ENCODE data around the gene HSD17B11.
"Not testable (repeated sequence)": the region's sequence is repeated elsewhere in the genome, so short reads cannot be mapped to it uniquely, and the experiment has no call there.

Gene HSD17B11

DNA sequence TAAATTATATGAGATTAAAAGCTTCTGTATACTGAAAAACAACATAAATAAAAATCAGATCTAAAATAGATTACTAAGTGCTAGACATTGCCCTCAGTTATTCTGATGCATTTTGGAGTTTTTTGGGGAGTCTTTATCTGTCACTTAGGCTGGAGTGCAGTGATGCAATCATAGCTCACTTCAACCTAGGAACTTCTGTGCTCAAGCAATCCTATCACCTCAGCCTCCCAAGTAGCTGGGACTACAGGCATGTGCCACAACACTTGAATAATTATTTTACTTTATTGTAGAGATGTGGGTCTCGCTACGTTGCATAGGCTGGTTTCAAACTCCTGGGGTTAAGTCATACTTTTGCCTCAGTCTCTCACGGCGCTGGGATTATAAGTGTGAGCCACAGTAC, 31.7 kb downstream of the HSD17B11 start:
- DNase-seq (ENCODE audit: low read depth in 1 of 2, low spot score in 1 of 2) = no peak

DNA sequence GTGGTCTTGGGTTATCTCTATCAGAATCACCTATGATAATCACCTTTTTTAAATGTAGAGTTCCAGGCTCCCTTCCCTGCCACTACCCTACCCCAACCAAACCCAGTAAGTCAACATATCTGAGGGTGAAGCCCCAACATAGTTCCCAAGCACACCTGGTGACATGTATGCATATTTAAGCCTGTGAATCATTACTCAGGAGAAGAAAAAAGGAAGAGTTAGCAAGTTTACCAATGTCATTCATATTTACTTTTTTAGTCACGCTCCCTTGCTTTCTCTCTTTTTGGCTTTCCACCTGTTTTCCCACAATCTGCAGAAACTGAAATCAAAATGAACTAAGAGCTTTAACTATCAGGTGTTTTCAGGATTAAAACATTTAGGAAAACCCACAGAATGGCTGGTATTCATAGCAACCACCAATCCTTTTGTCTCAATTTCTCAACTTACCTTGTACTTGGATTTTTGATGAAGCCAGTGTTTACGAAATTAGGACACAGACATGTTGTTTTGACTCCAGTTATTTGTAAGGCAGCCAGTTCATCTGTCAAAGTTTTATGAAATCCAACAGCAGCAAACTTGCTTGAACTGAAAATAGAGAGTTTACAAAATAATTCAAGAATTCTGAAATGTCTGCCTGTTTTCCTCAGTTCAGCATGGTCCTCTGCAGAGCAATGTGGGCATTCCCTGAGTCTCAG, 34.0 kb downstream of the HSD17B11 start:
- no peak for DNase-seq (ENCODE audit: low read depth in 1 of 2, low spot score in 1 of 2)

DNA sequence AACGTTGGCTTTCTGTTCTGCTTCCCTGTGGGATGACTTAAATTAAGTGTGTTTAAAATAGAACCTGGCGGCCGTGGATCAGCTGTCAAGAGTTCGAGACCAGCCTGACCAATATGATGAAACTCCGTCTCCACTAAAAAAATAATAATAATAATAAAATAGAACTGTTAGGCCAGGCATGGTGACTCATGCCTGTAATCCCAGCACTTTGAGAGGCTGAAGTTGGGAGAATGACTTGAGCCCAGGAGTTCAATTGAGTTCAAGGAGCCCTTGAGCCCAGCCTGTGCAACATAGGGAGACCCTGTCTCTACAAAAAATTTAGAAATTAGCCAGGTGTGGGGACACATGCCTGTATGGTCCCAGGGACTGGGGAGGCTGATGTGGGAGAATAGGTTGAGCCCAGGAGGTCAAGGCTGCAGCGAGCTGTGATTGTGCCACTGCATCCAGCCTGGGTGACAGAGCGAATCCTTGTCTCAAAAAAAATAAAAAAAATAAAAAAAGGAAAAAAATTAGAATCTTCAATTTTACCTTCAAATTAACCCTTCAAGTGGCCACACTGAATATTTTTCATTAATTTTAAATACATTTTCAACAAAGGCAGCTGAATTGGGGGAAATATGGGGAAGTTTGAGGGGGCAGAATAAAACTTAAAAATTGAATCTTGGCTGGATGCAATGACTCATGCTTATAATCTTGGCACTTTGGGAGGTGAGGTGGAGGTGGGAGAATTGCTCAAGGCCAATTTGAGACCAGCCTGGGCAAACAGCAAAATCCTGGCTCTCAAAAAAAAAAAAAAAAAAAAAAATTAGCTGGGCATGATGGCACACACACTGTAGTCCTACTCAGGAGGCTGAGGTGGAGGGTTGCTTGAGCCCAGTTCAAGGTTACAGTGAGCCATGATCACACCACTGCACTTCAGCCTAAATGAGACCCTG, 36.6 kb downstream of the HSD17B11 start:
- no peak for DNase-seq (ENCODE audit: low read depth in 1 of 2, low spot score in 1 of 2)

DNA sequence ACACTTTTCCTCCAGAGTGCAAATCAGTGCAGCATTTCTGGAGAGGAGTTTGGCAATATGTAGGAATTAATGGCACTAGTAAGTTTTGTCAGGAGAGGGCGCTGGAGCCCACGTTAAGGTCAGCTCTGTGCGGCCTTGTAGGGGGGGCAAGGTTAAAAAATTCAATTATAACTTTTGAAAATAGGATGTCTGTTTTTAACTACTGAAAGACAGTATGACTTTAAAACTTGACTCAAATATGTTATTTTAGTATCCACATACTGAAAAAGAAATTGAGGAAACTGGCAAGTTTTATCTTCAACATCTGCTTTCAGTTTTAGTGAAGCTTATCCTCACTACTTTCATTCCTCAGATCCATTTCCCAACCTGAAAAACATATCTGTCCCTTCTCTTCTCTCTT, 37.4 kb downstream of the HSD17B11 start:
- DNase-seq (ENCODE audit: low read depth in 1 of 2, low spot score in 1 of 2) = no peak

DNA sequence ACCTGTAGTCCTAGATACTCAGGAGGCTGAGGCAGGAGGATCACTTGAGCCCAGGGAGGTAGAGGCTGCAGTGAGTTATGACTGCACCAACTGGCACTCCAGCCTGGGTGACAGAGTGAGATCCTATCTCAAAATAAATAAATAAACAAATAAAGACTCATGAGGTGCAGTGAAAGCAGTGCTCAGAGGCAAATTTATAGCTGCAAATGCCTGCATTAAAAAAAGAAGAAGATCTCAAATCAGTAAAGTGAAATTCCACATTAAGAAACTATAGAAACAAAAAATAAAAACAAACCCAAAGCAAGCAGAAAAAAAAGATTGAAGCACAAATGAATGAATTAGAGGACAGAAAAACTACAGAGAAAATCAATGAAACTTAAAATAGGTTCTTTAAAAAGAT, 45.8 kb downstream of the HSD17B11 start:
- DNase-seq (ENCODE audit: low read depth in 1 of 2, low spot score in 1 of 2) = no peak

DNA sequence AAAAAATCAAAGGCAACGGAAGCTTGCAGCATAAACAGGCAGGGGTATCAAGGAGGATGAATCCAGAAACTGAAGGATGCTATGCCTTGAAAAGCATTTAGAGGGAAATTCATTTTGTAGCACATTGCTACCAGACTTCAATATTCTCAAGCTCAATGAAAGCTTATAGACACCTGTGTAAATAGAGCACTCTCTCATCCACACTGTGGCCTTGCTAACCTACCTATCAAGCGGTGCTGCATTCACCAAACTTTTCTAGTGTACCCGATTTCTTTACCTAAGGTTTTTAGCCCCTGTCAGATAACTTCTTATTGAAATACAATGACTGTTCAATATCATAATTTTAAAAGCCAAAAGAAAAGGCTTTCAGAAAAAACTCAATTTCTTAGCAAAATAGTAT, 48.1 kb downstream of the HSD17B11 start:
- no peak for DNase-seq (ENCODE audit: low read depth in 1 of 2, low spot score in 1 of 2)

DNA sequence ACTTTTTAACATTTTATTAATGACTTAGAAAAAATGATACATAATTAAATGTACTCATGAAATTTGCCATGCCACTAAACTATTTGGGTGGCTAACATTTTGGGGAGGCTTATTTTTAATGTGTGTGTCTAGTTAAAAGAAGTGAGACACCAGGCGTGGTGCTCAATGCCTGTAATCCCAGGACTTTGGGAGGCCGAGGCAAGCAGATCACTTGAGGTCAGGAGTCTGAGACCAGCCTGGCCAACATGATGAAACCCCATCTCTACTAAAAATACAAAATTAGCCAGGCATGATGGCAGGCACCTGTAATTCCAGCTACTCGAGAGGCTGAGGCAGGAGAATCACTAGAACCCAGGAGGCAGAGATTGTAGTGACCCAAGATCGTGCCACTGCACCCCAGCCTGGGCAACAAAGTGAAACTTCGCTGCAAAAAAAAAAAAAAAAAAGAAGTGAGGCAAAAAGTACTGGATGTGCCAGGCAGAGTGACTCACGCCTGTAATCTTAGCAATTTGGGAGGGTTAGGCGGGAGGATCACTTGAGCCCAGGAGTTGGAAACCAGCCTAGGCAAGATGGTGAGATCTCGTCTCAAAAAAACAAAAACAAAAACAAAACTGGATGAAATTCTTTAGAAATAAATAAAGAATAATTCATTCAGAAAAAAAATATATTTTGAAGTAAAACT, 48.9 kb downstream of the HSD17B11 start:
- DNase-seq (ENCODE audit: low read depth in 1 of 2, low spot score in 1 of 2) = not testable (repeated sequence)

DNA sequence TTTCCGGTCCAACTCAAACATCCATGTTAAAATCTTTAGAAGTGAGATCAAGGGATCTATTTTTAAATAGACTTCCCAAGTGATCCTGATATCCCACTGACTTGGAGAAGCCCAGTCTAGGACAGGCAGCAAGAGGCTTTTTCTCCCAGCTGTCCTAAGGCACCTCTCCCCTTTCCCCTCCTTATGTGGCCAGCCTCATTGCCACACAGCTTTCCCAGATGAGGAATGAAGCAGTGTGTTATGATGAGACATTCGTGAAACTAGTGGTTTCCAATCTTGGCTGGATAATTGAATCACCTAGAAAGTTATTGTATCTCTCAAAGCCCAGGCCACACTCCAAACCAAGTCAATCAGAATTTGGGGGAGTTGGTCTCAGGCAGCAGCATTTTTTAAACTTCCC, 51.5 kb downstream of the HSD17B11 start:
- DNase-seq (ENCODE audit: low read depth in 1 of 2, low spot score in 1 of 2) = no peak

DNA sequence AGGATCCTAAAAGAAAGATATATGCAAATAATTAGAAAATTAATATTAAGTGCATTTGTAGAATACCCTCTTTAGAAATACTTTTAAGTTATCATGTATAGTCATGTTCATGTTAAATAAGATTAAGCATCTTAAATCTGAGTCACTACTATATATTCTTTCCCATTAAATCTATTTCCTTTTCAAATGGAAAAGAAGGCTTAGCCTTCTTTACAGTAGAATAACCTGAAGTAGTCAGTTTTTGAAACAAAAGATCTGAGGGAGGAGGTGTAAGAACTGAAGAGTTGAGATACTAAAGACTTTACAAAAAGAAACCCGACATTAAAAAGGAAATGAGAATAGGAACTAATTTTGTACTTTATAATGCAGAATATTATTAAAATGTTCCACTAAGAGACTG, 53.6 kb downstream of the HSD17B11 start:
- DNase-seq (ENCODE audit: low read depth in 1 of 2, low spot score in 1 of 2) = no peak

DNA sequence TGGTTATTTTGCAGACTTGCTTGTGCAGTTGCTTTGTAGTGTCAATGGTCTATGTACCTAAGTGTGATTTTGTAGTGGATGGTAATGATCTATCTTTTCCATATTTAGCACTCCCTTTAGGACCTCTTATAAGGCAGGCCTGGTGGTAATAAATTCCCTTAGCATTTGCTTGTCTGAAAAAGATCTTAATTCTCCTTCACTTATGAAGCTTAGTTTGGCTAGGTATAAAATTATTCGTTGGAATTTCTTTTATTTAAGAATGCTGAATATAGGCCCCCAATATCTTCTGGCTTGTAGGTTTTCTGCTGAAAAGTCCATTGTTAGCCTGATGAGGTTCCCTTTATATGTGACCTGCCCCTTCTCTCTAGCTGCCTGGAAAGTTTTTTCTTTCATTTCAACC, 57.7 kb downstream of the HSD17B11 start:
- DNase-seq (ENCODE audit: low read depth in 1 of 2, low spot score in 1 of 2) = no peak

DNA sequence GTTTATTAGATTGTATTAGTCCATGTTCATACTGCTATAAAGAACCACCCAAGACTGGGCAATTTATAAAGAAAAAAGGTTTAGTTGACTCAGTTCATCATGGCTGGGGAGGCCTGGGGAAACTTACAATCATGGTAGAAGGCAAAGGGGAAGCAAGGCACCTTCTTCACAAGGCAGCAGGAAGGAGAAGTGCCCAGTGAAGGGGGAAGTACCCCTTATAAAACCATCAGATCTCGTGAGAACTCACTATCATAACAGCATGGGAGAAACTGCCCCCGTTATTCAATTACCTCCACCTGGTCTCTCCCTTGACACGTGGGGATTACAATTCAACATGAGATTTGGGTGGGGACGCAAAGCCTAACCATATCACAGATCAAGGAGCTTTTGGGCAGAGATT, 60.2 kb downstream of the HSD17B11 start:
- DNase-seq (ENCODE audit: low read depth in 1 of 2, low spot score in 1 of 2) = no peak

DNA sequence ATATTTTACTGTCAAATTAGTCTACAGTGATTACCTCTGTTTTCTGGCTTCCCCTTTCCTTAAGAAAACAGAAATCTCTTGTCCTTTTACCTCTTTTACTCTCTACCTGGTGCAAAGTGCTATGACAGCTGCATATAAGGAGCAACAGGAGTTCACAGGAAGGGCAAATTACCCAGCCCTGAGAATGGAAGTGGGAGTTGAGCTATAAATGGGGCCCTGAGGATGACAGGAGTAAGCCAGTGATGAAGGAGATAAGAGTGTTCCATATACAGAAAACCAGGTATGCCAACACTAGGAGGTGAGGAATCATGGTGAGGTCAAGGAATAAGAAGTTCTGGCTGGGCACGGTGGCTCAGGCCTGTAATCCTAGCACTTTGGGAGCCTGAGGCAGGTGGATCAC, 63.9 kb downstream of the HSD17B11 start:
- no peak for DNase-seq (ENCODE audit: low read depth in 1 of 2, low spot score in 1 of 2)

DNA sequence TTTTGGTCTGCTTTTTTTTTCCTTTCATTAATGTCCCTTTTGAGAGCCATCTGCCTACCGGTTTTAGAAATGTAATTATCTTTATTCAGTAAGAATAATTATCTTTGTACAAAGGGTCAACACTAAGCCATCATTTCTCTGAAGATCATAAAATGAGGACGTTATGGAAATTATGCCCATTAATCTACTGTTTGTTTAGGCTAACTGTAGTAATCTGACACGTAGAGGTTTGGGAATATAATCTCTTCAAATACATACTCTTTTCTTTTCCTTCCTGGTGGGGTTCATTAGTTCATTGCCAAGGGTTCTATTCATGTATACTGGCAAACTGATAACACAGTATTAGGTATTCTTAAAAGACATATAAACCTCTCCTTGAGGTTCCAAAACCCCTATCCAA, 64.5 kb downstream of the HSD17B11 start:
- no peak for DNase-seq (ENCODE audit: low read depth in 1 of 2, low spot score in 1 of 2)

DNA sequence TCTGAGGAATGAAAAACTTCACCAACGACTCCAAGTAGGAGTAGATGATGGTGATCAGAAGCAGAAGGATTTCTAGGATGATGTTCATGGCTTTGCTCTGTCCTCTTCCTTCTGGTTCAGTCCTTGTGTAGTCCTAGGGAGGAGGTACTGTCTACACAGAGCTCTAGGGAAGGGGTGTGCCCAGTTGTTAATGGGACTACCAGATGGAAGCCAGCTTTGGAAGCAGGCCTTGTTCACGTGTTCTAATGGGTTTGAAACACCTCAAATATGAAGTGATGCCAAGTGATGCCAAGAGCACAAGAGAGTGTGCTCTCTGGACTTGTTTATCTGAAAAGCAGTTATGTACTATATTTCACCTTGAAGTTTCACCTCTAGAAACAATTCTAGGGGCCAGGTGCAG, 68.2 kb downstream of the HSD17B11 start, which contains the start of gene HSD17B13:
HSD17B13 (minus strand) TSS at position 129 of the 400 bp plus-strand sequence; CDS start at position 88, 41 bp downstream.
- no peak for DNase-seq (ENCODE audit: low read depth in 1 of 2, low spot score in 1 of 2)

DNA sequence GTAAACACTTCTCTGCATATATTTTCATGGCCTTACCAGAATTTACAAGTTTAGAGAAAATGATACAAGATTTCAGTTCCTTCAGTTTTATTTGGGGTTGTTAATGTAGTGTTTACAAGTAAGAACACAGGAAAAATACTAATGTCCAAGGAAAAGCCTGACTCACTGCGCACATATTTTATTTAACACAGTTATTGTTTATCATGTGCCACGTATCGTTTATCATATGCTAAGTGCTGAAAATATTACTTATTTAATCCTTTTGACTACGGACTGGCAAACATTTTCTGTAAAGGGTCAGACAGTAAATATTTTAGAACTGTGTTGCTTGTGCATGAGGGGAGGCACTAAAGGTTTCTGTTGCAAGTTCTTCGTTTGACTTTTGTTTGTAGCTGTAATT, 69.1 kb downstream of the HSD17B11 start:
- DNase-seq (ENCODE audit: low read depth in 1 of 2, low spot score in 1 of 2) = no peak

DNA sequence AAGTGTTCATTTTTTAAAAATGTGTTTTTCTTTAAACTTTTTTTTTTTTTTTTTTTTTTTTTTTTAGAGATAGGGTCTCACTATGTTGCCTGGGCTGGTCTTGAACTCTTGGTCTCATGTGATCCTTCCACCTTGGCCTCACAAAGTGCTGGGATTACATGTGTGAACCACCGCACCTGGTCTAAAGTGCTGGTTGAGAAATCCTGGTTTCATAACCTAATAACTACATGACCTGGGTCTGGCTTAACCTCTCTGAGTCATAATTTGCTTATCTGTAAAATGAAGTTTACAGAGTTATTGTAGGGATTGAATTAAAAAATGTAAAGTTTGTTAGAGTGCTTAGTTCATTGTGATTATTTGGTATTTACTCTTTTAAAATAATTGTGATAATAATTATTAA, 73.5 kb downstream of the HSD17B11 start:
- no peak for DNase-seq (ENCODE audit: low read depth in 1 of 2, low spot score in 1 of 2)

DNA sequence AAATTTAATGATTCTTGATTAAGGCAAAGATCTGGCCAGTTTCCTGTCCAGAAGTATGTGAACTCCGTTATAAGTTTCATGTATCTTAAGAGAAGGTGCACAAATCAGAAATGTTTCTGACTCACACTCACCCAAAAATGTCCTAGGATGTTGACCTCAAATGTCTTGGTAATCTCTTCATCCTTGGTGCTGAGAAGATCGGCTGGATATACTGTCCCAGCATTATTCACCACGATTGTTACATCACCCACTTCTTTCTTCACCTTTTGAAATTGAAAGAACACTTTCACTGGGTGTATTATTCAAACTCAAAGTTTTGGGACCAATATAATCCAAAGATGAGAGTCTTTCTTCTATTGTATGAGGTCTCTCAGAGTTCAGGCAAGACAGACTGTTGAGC, 74.0 kb downstream of the HSD17B11 start:
- DNase-seq (ENCODE audit: low read depth in 1 of 2, low spot score in 1 of 2) = no peak

DNA sequence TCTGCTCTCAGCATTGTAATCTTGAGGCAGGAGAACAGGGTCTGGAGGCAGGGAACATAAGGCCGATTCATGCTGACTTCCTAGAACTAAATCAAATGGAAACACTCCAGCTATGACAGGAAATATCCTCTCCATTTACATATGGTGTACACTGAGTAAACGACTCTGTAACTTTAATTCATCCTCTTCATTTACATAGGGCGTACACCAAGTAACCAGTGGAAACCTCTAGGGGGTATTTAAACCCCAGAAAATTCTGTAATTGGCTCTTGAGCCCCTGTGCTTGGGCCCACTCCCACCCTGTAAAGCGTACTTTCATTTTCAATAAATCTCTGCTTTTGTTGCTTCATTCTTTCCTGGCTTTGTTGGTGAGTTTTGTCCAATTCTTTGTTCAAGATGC, 76.0 kb downstream of the HSD17B11 start:
- DNase-seq (ENCODE audit: low read depth in 1 of 2, low spot score in 1 of 2) = not testable (repeated sequence)

DNA sequence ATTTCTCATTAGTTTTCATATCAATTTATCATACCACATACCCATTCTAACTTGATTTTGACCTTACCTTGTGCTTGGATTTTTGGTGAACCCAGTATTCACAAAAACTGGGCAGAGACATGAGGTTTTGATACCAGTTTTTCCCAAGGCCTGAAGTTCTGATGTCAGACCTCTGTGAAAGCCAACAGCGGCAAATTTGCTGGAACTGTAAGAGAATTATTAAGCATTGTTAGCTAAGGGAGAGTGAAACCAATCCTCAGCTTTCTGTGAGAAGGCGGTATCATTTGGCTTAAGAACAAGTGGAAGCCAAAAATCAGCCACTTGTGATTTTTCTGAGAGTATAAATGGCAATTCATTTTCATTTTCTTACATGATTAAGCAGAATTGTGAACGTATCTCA, 77.2 kb downstream of the HSD17B11 start:
- no peak for DNase-seq (ENCODE audit: low read depth in 1 of 2, low spot score in 1 of 2)

DNA sequence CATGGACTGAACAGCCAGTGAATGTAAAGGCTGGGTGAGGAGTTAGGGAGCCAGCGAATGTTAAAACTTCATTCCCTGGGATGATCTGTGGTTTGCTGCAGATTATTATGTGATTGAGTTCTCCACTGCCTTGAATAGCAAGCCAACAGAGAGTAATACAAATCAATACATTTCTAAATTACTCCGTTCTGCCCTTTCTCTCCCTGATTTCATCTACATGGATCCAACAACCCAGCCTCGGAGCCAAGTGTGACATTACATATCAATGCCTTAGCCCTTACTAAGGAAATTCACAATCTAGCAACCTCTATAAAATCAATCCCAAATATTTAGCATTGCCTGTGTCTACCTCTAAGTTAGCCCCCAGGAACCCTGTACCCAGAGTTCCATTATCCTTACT, 79.3 kb downstream of the HSD17B11 start:
- no peak for DNase-seq (ENCODE audit: low read depth in 1 of 2, low spot score in 1 of 2)

DNA sequence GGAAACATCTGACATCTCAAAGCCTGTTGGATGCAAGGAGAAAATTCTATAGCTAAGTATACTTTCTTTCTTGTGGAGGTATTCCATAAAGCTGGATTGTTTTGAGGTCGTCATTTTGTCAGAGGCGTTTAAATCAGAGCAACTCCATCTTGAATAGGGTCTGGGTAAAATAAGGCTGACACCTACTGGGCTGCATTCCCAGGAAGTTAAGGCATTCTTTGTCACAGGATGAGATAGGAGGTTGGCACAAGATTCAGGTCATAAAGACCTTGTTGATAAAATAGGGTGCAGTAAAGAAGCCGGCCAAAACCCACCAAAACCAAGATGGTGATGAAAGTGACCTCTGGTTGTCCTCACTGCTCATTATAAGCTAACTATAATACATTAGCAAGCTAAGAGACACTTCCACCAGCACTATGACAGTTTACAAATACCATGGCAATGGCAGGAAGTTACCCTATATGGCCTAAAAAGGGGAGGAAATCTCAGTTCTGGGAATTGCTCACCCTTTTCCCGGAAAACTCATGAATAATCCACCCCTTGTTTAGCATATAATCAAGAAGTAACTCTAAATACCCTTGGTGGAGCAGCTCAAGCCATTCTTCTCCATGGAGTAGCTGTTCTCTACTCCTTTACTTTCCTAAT, 80.2 kb downstream of the HSD17B11 start:
- DNase-seq (ENCODE audit: low read depth in 1 of 2, low spot score in 1 of 2) = no peak
